C4-2B (cell line): ENCODE results near the gene TLN1.

Experiments
- H3K27ac ChIP-seq: fragments of 450-650 bp; 2 replicates; pipeline ENCODE4 v1.5.1; 2017
- ZFX ChIP-seq: fragments of 450-650 bp; IDR thresholded peaks from 2 replicates; pipeline ENCODE4 v1.6.1; 2017
- TF ChIP-seq, protein P1 (sequence below): fragments of 450-650 bp; conservative IDR thresholded peaks from 2 replicates; pipeline ENCODE4 v1.5.1; 2017; ENCODE audit warnings: mild to moderate bottlenecking

The TLN1 gene

DNA sequence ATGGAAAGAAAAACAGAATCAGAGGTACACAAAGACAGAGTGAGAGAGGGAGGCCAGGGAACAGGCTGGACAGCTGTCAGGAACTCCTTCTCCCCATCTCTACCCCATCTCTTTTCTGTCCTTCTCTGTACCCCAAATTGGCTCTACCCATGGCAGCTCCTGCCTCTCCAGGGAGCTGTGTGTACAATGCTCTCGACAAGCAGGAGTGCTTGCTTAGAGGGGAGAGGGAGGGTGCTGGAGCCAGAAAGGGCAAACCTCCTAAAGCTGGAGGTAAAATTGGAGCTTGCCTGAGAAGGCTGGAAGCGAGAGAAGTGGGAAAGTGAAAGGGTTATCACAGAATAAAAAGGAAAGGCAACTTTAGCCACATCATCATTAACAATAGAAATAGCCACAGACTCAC, 48.7 kb downstream of the TLN1 start:
- no peak overlapping the region for H3K27ac ChIP-seq
- TF ChIP-seq, protein P1, sequence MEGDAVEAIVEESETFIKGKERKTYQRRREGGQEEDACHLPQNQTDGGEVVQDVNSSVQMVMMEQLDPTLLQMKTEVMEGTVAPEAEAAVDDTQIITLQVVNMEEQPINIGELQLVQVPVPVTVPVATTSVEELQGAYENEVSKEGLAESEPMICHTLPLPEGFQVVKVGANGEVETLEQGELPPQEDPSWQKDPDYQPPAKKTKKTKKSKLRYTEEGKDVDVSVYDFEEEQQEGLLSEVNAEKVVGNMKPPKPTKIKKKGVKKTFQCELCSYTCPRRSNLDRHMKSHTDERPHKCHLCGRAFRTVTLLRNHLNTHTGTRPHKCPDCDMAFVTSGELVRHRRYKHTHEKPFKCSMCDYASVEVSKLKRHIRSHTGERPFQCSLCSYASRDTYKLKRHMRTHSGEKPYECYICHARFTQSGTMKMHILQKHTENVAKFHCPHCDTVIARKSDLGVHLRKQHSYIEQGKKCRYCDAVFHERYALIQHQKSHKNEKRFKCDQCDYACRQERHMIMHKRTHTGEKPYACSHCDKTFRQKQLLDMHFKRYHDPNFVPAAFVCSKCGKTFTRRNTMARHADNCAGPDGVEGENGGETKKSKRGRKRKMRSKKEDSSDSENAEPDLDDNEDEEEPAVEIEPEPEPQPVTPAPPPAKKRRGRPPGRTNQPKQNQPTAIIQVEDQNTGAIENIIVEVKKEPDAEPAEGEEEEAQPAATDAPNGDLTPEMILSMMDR: no peak
- TF ChIP-seq ZFX: no peak

DNA sequence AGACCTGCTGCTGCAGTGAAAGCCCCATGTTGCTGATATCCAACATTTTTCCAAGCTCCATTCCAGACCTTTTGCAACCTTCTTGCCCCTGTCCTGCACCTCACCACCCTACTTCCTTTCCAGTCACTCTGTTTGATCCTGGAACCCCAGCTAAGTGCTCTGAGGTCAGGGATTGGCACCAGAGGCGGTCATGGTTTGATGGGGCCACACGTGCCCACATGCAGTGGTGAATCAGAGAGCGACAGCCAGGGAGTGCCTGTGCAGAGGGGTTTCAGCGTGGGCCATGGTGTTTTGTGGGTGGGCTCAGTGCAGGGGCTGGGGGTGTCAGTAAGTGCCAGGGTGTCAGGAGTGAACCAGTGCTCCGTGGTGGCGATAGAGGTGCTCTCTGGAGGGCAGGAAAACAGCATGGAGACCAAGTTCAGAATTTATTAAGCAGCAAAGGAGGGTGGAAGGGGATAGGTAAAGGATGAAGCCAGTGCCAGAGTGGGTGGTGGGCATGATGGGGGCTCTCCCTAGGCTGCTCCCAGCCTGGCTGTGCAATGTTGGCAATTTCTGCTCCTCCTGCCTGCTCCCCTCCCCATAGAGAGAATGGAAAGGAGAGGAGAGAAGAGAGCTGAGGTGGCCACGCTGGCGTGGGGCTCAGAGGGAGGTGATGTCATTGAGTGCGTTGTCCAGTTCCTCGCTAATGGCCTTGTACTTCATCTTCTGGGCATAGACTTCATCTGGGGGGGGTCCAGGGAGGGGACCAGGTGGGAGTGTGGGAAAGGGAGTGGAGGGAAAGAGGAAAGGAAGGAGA, 49.3 kb downstream of the TLN1 start:
- no peak for TF ChIP-seq ZFX
- TF ChIP-seq, protein P1: no peak
- H3K27ac ChIP-seq: no peak overlapping the region

DNA sequence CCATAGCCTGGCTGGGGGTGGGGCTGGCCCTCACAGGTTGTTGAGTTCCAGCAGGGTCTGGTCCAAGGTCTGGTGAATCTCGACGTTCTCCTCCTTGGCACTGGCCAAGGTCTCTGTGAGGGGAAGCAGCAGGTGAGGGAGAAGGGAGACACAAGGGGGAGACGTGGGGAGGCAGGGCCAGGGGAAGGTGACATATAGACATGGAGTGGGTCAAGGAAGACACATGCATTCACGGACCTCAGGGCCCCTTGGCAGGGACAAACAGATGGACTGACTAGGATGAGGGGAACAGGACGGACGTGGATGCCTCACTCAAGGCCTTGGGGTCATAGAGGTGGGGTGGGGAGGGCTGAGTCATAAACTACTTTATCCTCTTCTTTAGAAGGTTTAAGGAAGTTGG, 49.9 kb downstream of the TLN1 start:
- H3K27ac ChIP-seq: no peak overlapping the region
- no peak for TF ChIP-seq ZFX
- TF ChIP-seq, protein P1: no peak

DNA sequence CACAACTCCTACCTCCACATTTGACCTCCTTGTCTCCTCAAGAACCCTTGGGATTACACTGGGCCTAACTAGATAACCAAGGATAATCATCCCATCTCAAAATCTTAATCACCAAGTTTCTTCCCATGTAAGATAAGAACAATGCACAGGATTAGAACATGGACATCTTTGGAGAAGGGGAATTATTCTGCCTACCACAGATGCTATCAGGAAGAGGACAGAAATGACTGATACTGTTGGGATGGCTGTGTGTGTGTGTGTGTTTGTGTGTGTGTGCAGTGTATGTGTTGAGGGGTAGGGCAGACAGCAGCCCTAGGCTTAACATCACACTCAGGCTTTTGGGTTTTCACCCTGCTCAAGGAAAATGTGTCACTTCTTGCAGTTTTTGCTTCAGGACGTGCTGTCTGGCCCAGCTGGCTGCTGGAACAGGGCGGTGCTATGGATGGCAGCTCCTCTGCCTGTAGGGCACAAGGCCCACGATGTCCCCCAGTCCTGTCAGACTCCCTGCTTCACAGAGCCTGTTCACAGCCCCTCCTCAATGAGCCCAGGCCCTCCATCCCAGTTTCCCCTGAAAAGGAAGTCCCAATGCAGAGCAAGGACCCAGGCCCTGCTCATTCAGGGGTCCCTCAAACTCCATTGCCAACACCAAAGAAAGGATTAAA, 50.5 kb downstream of the TLN1 start:
- TF ChIP-seq, protein P1: no peak
- no peak for TF ChIP-seq ZFX
- no peak overlapping the region for H3K27ac ChIP-seq

DNA sequence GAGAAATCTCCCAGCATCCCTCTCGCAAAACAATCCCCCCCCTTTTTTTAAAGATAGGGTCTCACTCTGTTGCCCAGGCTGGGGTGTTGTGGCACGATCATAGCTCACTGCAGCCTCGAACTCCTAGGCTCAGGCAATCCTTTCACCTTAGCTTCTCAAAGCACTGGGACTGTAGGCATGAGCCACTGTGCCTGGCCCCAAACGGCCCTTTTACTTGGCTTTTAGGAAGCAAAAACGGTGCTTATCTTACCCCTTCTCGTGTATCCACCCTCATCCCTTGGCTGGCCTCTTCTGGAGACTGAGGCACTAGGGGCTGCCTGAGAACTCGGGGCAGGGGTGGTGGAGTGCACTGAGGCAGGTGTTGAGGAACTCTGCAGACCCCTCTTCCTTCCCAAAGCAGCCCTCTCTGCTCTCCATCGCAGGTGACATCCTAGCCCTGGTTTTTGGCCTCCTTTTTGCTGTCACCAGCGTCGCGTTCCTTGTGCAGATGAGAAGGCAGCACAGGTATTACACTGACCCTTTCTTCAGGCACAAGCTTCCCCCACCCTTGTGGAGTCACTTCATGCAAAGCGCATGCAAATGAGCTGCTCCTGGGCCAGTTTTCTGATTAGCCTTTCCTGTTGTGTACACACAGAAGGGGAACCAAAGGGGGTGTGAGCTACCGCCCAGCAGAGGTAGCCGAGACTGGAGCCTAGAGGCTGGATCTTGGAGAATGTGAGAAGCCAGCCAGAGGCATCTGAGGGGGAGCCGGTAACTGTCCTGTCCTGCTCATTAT, 51.5 kb downstream of the TLN1 start:
- TF ChIP-seq, protein P1: no peak
- no peak for TF ChIP-seq ZFX
- H3K27ac ChIP-seq: no peak overlapping the region

DNA sequence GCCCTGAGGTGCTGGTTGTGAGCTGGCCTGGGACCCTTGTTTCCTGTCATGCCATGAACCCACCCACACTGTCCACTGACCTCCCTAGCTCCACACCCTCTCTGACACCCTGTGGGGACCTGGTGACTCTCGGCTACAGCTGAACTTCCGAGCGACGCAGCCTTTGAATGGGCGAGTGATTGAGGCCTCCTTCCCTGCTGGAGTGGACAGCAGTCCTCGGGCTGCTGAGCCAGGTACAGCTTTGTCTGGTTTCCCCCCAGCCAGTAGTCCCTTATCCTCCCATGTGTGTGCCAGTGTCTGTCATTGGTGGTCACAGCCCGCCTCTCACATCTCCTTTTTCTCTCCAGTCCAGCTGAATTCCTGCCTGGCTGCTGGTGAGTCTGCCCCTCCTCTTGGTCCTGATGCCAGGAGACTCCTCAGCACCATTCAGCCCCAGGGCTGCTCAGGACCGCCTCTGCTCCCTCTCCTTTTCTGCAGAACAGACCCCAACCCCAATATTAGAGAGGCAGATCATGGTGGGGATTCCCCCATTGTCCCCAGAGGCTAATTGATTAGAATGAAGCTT, 52.1 kb downstream of the TLN1 start:
- no peak for TF ChIP-seq ZFX
- TF ChIP-seq, protein P1: no peak
- H3K27ac ChIP-seq: no peak overlapping the region
